Astrocyte of the spinal cord (primary cell): ENCODE measurements around the gene PRR36.

Experiments
- DNase-seq: peaks from one replicate; pipeline ENCODE4 v3.0.0; 2011; ENCODE audit warnings: low read depth, low spot score
- H3K4me3 ChIP-seq: 2 replicates; pipeline ENCODE4 v1.5.1; 2011; ENCODE audit warnings: low read depth, mild to moderate bottlenecking, low read length, moderate library complexity
- in situ Hi-C: cut with HindIII; loops from 2 replicates; pipeline ENCODE4 v1.10.0; 2017; ENCODE audit warnings: low sequenced_read_pairs
- TF ChIP-seq, protein P1 (sequence below): IDR thresholded peaks from 2 replicates; pipeline ENCODE4 v1.5.1; 2012; ENCODE audit warnings: low read depth, mild to moderate bottlenecking, low read length, inconsistent platforms

PRR36 gene

DNA sequence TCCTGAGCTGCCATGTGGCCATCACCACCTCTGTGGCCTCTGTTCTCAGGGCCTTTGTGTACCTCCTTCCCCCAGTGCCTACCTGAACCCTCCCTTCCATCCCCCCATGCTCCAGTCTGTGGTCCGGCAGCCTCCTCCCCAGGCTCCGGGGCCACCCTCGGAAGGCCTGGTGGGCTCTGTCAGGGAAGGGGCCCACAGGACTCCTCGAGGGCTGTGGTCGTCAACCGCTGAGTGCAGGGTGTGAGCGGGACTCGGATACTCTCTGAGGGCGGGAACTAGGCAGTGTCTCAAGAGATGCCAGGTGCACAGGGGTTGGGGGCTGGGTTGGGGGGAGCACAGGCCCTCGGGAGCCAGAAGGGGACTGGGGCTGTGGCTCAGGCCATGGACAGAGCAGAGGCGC is 33.4 kb upstream of the PRR36 start:
- in situ Hi-C loops, result no loop called here
- DNase-seq, result no peak
- H3K4me3 ChIP-seq, result no peak overlapping the region
- TF ChIP-seq, protein P1, sequence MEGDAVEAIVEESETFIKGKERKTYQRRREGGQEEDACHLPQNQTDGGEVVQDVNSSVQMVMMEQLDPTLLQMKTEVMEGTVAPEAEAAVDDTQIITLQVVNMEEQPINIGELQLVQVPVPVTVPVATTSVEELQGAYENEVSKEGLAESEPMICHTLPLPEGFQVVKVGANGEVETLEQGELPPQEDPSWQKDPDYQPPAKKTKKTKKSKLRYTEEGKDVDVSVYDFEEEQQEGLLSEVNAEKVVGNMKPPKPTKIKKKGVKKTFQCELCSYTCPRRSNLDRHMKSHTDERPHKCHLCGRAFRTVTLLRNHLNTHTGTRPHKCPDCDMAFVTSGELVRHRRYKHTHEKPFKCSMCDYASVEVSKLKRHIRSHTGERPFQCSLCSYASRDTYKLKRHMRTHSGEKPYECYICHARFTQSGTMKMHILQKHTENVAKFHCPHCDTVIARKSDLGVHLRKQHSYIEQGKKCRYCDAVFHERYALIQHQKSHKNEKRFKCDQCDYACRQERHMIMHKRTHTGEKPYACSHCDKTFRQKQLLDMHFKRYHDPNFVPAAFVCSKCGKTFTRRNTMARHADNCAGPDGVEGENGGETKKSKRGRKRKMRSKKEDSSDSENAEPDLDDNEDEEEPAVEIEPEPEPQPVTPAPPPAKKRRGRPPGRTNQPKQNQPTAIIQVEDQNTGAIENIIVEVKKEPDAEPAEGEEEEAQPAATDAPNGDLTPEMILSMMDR, result no peak

DNA sequence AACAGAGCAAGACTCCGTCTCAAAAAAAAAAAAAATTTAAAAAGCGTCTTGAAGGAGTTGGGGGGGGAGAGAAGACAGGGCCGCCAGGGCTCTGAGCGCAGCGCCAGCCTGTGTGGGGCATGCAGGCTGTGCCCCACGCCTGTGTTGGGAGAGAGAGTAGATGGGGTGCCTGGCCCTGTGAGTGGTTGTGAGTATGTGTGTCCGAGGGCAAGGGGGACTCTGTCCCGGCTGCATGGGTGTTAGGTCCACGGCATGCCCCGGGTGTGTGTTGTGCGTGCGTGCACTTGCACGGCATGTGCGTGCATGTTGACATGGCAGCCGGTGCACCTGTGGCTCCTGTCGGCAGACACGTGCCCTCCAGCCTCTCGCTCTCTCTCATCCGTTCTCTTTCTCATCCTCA is 32.9 kb upstream of the PRR36 start:
- in situ Hi-C loops, result no loop called here
- TF ChIP-seq, protein P1, result no peak
- no peak for DNase-seq
- no peak overlapping the region for H3K4me3 ChIP-seq

DNA sequence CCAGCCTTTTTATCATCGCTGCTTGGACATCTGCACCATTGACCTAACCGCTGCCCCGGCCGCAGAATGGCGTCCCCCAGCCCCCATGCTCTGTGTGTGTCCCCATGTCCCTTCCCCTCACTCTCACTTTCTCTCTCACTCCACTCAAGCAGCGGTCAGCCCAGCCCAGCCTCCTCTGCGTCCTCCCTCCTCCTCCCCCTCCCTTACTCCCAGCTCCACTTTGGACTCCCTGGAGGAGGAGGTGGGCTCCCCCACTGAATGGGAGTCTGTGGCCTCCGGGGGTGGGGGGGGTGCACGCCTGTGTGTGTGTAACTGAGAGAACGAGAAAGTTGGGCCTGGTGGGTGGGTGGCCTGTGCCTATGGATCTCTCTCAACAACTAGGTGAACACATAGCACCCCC is 31.7 kb upstream of the PRR36 start:
- TF ChIP-seq, protein P1, result no peak
- no peak overlapping the region for H3K4me3 ChIP-seq
- in situ Hi-C loops, result no loop called here
- DNase-seq, result no peak

DNA sequence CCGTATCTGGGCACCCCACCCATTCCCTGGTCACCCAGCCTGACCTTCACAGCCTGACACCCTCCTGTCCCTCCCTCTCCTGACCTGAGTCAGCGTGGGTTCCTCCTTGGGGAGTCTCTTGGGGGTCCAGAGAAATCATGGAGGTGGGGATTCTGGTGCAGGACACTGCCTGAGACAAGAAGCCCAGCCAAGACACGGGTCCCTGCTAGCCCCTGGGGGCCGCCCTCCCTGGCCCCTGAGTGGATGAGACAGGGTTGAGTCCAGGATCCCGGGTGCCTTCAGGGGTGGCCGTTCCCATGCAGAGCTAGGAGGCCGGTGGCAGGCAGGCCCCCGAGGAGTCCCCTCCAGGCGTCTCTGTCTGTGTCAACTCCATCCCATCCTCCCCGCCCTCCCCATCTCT is 31.1 kb upstream of the PRR36 start:
- TF ChIP-seq, protein P1, result no peak
- no peak overlapping the region for H3K4me3 ChIP-seq
- in situ Hi-C loops, result no loop called here
- no peak for DNase-seq

DNA sequence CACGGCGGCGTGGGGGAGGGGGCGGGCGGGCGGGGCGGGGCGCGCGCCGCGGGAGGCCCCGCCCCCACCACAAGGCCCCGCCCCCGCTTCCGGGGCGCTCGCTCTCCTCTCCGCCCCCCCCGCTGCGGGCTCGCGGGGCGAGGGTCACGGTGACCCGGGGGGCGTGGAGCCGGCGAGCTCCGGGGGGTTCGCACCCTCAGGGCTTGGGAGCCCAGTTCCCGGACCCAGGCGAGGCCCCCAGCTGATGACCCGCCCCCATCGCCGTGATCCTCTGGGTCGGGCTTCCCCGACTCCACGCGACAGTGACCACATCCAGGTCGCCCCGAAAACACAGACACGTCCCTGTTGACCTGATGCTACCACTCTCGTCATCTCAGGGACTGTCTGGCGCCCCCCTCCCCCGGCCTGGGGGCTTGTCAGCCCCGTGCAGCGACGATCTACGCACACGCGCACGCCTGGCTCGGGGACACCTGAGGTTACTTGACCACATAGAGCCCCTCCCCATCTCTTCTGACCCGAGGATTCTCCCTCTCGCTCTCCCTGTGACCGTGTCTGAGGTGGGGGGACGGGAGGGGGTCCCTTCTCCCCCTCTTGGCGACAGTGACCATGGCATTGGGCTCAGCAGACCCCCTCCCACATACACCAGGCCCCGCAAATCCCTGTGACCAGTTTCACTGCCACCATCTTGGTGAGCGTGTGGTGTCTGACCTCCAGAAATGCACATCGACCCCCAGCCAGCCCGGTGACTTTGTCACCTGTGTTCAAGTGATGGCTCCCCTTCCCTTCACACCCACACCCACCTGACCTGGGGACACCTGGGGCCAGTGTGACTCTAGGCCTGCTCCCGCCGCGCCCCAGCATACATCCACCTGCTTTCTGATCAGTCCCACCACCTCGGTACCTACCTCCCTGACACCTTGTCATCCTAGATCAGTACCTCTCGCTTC is 30.2 kb upstream of the PRR36 start:
- DNase-seq, result peak; percentile 15
- TF ChIP-seq, protein P1, result no peak
- peak overlapping the region; percentile 91 for H3K4me3 ChIP-seq
- in situ Hi-C loops, result no loop called here

DNA sequence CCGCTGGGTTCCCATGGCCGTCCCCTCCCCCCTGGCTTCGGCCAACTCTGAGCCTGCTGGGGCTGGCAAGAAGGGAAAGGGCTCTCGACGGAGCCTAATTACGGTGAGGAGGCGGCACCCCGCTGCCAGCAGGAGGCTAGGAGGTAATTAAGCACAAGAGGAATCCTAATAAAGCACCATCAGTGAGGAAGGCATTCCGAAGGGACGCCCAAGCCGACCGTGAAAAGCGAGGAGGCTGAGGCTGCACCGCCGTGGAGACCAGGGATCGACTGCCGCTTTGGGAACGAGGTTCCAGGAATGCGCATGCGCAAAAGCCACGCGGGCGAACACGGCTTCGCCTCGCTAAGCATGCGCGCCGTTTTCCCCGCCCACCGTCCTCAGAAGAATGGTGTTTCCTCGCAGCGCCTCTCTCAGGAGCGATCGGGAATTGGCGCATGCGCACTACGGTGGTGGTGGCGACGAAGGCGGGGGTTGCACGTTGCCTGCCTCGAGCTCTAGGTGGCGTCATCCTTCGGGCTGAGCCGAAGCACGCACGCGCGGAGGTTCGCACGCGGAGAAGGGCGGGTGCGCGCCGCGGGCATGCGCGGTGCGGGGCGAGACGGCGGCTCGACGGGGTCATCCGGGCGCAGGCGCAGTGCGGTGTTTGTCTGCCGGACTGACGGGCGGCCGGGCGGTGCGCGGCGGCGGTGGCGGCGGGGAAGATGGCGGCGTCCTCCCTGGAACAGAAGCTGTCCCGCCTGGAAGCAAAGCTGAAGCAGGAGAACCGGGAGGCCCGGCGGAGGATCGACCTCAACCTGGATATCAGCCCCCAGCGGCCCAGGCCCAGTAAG is 29.3 kb upstream of the PRR36 start, which contains the start of gene MAP2K7:
TSS of gene MAP2K7 (plus strand) at position 634 of the 830 bp plus-strand sequence. CDS start at position 702, 68 bp downstream.
- peak within 1 kb of the TSS; percentile 91 for H3K4me3 ChIP-seq
- peak; percentile 99 for DNase-seq
- TF ChIP-seq, protein P1, result peak; percentile 60
- in situ Hi-C loops, result no loop called here
